ENCODE results near the gene CYP4F22. TPM values are rescaled to one million over a fixed set of nuclear protein-coding genes. Genes with fewer than 3 reads are reported as not detected.
"Not testable (repeated sequence)": the region's sequence is repeated elsewhere in the genome, so short reads cannot be mapped to it uniquely, and the experiment has no call there.

CYP4F22 gene
- total RNA-seq, 2 donors from 2014 or later, result 0.84 to 1.2 TPM

DNA sequence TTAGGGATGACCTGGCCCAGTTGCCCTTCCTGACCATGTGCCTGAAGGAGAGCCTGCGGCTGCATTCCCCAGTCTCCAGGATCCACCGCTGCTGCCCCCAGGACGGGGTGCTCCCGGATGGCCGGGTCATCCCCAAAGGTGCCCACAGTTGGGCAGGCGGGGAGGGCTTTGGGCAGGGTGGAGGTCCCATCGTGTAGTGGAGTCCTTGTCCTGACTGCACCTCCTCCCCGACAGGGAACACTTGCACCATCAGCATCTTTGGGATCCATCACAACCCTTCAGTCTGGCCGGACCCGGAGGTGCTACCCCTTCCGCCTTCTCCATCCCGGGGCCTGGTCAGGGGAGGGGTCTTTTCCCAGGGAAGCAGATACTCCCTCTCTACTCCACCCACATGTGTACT, 75.0 kb downstream of the CYP4F22 start:
- peaks cover 19% of the 10 kb centered on the region for H3K27me3 Mint-ChIP-seq (ENCODE audit: low read depth)
- H3K9me3 Mint-ChIP-seq, result no peaks in the 10 kb centered on the region
- H3K27ac Mint-ChIP-seq, result no peak overlapping the region
- ATAC-seq (replicated peaks in 1 of 2) (no peak), DNase-seq (no peak)
- no peaks in the 10 kb centered on the region for H3K36me3 Mint-ChIP-seq (ENCODE audit: insufficient read depth in 2 of 2)
- no peak overlapping the region for H3K4me3 Mint-ChIP-seq
- H3K4me1 Mint-ChIP-seq (ENCODE audit: low read depth), result no peaks in the 10 kb centered on the region

GRCh38 chr19:15584095-15584494, 75.8 kb downstream of the CYP4F22 start:
- Mint-ChIP-seq H3K9me3 (no peaks in the 10 kb centered on the region), H3K4me1 (ENCODE audit: low read depth) (no peaks in the 10 kb centered on the region), H3K4me3 (peak overlapping the region; percentile 70 to 73), H3K36me3 (ENCODE audit: insufficient read depth in 2 of 2) (no peaks in the 10 kb centered on the region), H3K27ac (no peak overlapping the region), H3K27me3 (ENCODE audit: low read depth) (peaks cover 19% of the 10 kb centered on the region)
- ATAC-seq (replicated peaks in 1 of 2) (no peak), DNase-seq (no peak)

DNA sequence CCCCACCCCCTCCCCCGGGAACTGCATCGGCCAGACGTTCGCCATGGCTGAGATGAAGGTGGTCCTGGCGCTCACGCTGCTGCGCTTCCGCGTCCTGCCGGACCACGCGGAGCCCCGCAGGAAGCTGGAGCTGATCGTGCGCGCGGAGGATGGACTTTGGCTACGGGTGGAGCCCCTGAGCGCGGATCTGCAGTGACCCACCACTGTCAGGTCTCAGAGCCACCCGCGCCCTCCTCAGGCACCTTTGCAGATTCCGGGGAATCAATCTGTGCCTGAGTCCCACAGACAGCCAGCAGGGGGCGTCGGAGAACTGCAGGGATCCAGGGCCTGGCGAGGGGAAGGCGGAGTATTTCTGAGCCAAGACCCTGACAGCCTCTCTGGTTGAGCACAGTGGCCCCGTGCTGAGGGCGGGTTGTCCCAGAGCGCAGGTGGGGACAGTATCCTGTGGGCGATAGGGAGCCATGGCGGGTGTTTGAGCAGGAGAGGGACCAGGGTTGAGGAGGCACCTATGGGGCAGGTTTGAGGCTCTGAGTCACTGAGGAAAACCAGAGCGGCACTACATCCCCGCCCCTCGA, 76.3 kb downstream of the CYP4F22 start:
- Mint-ChIP-seq H3K9me3 (no peaks in the 10 kb centered on the region), H3K27me3 (ENCODE audit: low read depth) (peaks cover 19% of the 10 kb centered on the region), H3K4me3 (peak overlapping the region; percentile 70 to 73), H3K4me1 (ENCODE audit: low read depth) (no peaks in the 10 kb centered on the region), H3K36me3 (ENCODE audit: insufficient read depth in 2 of 2) (no peaks in the 10 kb centered on the region), H3K27ac (no peak overlapping the region)
- ATAC-seq (replicated peaks in 1 of 2) (peak; percentile 80 to 88), DNase-seq (peak; percentile 83)

GRCh38 chr19:15587663-15588062, 79.3 kb downstream of the CYP4F22 start:
- ATAC-seq (replicated peaks in 1 of 2) (no peak), DNase-seq (no peak)
- H3K9me3 Mint-ChIP-seq, result no peaks in the 10 kb centered on the region
- H3K27ac Mint-ChIP-seq, result no peak overlapping the region
- H3K4me1 Mint-ChIP-seq (ENCODE audit: low read depth), result no peaks in the 10 kb centered on the region
- no peak overlapping the region for H3K4me3 Mint-ChIP-seq
- H3K36me3 Mint-ChIP-seq (ENCODE audit: insufficient read depth in 2 of 2), result no peaks in the 10 kb centered on the region
- H3K27me3 Mint-ChIP-seq (ENCODE audit: low read depth), result peaks cover under 1% of the 10 kb centered on the region

DNA sequence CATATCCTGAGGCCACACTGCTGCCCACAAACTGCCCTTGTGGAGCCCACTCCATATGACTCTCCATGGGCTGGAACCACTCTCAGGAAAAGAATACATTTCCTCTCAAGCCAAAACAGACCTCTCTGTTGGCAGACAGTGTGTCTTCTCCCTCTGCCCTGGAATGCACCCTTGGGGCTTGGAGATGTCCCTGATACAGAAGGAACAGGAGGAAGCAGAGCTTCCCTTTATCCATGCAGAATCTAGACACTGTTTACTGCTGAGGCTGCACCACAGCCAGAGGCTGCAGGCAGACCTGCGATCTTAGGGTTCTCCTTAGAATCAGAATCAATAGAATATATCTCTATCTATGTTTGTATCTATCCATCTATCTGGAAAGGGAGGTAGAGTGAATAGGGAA, 79.9 kb downstream of the CYP4F22 start:
- Mint-ChIP-seq H3K27ac (no peak overlapping the region), H3K27me3 (ENCODE audit: low read depth) (peaks cover 6% of the 10 kb centered on the region), H3K4me3 (no peak overlapping the region), H3K36me3 (ENCODE audit: insufficient read depth in 2 of 2) (no peaks in the 10 kb centered on the region), H3K4me1 (ENCODE audit: low read depth) (no peaks in the 10 kb centered on the region), H3K9me3 (no peaks in the 10 kb centered on the region)
- ATAC-seq (replicated peaks in 1 of 2) (no peak), DNase-seq (no peak)

GRCh38 chr19:15589760-15590451, 81.6 kb downstream of the CYP4F22 start:
- no peak for DNase-seq

GRCh38 chr19:15591796-15592195, 83.5 kb downstream of the CYP4F22 start:
- peaks cover 36% of the 10 kb centered on the region for H3K27me3 Mint-ChIP-seq (ENCODE audit: low read depth)
- peaks cover 0 to 8% of the 10 kb centered on the region in 2 donors for H3K9me3 Mint-ChIP-seq
- H3K4me1 Mint-ChIP-seq (ENCODE audit: low read depth), result no peaks in the 10 kb centered on the region
- DNase-seq, result no peak
- no peak overlapping the region for H3K4me3 Mint-ChIP-seq
- no peak overlapping the region for H3K27ac Mint-ChIP-seq
- ATAC-seq (replicated peaks in 1 of 2), result no peak
- H3K36me3 Mint-ChIP-seq (ENCODE audit: insufficient read depth in 2 of 2), result peaks cover 0 to 6% of the 10 kb centered on the region in 2 donors

More at GRCh38 chr19:15589760-15590451, 81.6 kb downstream of the CYP4F22 start:
- Mint-ChIP-seq H3K4me3 (no peak overlapping the region), H3K27ac (no peak overlapping the region), H3K4me1 (ENCODE audit: low read depth) (no peaks in the 10 kb centered on the region), H3K36me3 (ENCODE audit: insufficient read depth in 2 of 2) (no peaks in the 10 kb centered on the region), H3K9me3 (no peaks in the 10 kb centered on the region), H3K27me3 (ENCODE audit: low read depth) (peaks cover 23% of the 10 kb centered on the region)
- no peak for ATAC-seq (replicated peaks in 1 of 2)

DNA sequence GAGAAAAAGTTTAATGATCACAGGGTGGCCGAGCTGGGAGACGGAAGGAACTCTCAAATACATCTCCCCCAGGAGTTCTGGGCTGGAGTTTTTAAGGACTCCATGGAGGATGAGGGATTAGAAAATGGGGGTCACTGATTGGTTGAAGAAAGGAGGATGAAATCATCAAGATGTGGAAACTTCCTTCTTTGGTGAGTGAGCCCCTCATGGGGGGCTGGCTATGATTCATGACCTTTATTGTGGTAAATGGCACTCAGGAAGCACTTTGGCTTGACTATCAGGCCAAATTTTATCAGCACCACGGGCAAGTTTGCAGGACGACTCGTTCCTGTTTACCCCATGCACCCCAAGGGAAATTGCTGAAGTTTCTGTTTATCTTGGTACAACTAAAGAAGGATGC, 84.2 kb downstream of the CYP4F22 start:
- not testable (repeated sequence) for H3K4me1 Mint-ChIP-seq (ENCODE audit: low read depth); DNase-seq; H3K4me3 Mint-ChIP-seq; H3K9me3 Mint-ChIP-seq; ATAC-seq (replicated peaks in 1 of 2); H3K36me3 Mint-ChIP-seq (ENCODE audit: insufficient read depth in 2 of 2); H3K27ac Mint-ChIP-seq
- peaks cover 37% of the 10 kb centered on the region for H3K27me3 Mint-ChIP-seq (ENCODE audit: low read depth)

- not testable (repeated sequence) for H3K4me3 Mint-ChIP-seq; ATAC-seq (replicated peaks in 1 of 2); DNase-seq; H3K27ac Mint-ChIP-seq; H3K9me3 Mint-ChIP-seq; H3K4me1 Mint-ChIP-seq (ENCODE audit: low read depth); H3K36me3 Mint-ChIP-seq (ENCODE audit: insufficient read depth in 2 of 2)
- H3K27me3 Mint-ChIP-seq (ENCODE audit: low read depth), result peaks cover 37% of the 10 kb centered on the region
Measured at GRCh38 chr19:15593766-15594165, 85.4 kb downstream of the CYP4F22 start.

GRCh38 chr19:15595069-15595468, 86.7 kb downstream of the CYP4F22 start:
- ATAC-seq (replicated peaks in 1 of 2) (no peak), DNase-seq (no peak)
- no peak overlapping the region for H3K4me3 Mint-ChIP-seq
- H3K27ac Mint-ChIP-seq, result no peak overlapping the region
- peaks cover 37% of the 10 kb centered on the region for H3K27me3 Mint-ChIP-seq (ENCODE audit: low read depth)
- peaks cover 0 to 6% of the 10 kb centered on the region in 2 donors for H3K36me3 Mint-ChIP-seq (ENCODE audit: insufficient read depth in 2 of 2)
- peaks cover 0 to 8% of the 10 kb centered on the region in 2 donors for H3K9me3 Mint-ChIP-seq
- H3K4me1 Mint-ChIP-seq (ENCODE audit: low read depth), result no peaks in the 10 kb centered on the region

Other genes starting within 250 kb of the CYP4F22 start
- gene BRD4, start 176.0 kb upstream of the CYP4F22 start, total RNA-seq, result 100 to 1,000 TPM; 161 to 187 TPM
- gene AKAP8, start 128.7 kb upstream of the CYP4F22 start, total RNA-seq, result 10 to 100 TPM; 37.9 to 46.4 TPM
- gene AKAP8L, start 89.5 kb upstream of the CYP4F22 start, total RNA-seq, result 100 to 1,000 TPM; 105 to 124 TPM
- gene WIZ, start 58.6 kb upstream of the CYP4F22 start, total RNA-seq, result 10 to 100 TPM; 13.4 to 14.8 TPM
- 100 to 1,000 TPM; 112 to 128 TPM for gene RASAL3, start 44.0 kb upstream of the CYP4F22 start, total RNA-seq
- gene PGLYRP2, start 29.0 kb upstream of the CYP4F22 start, total RNA-seq, result under 1 TPM in 1 of 2 donors, not detected in 1; 0.21 TPM
- gene CYP4F8, start 106.7 kb downstream of the CYP4F22 start, total RNA-seq, result not detected
- 1 to 10 TPM in 1 of 2 donors, under 1 TPM in 1; 0.30 to 1.7 TPM for gene CYP4F3, start 132.4 kb downstream of the CYP4F22 start, total RNA-seq
- gene CYP4F12, start 164.6 kb downstream of the CYP4F22 start, total RNA-seq, result under 1 TPM in 1 of 2 donors, not detected in 1; 0.16 TPM
- gene OR10H2, start 219.5 kb downstream of the CYP4F22 start, total RNA-seq, result not detected
- gene OR10H3, start 229.5 kb downstream of the CYP4F22 start, total RNA-seq, result not detected